HEK293T (cell line): Measurements from ENCODE around the gene SH3RF3.

ENCODE experiments used
- ARNT ChIP-seq: fragments of 450-650 bp; IDR thresholded peaks from 2 replicates; pipeline ENCODE4 v1.6.1; 2017; ENCODE audit warnings: mild to moderate bottlenecking
- BHLHE40 ChIP-seq: fragments of 450-650 bp; IDR thresholded peaks from 2 replicates; pipeline ENCODE4 v1.6.1; 2016; ENCODE audit warnings: mild to moderate bottlenecking, moderate library complexity, borderline replicate concordance
- ELF4 ChIP-seq: fragments of 450-650 bp; IDR thresholded peaks from 2 replicates; pipeline ENCODE4 v1.6.1; 2017; ENCODE audit warnings: antibody characterized with exemption
- FOXA1 ChIP-seq: fragments of 450-650 bp; IDR thresholded peaks from 2 replicates; pipeline ENCODE4 v1.6.1; 2016; ENCODE audit warnings: mild to moderate bottlenecking
- FOXK2 ChIP-seq: fragments of 450-650 bp; IDR thresholded peaks from 2 replicates; pipeline ENCODE4 v1.6.1; 2016; ENCODE audit warnings: mild to moderate bottlenecking
- FOXM1 ChIP-seq: fragments of 450-650 bp; IDR thresholded peaks from 2 replicates; pipeline ENCODE4 v1.6.1; 2017; ENCODE audit warnings: mild to moderate bottlenecking, borderline replicate concordance
- HDGF ChIP-seq: fragments of 450-650 bp; IDR thresholded peaks from 2 replicates; pipeline ENCODE4 v1.6.1; 2017; ENCODE audit warnings: antibody characterized with exemption, borderline replicate concordance
- LEF1 ChIP-seq: fragments of 450-650 bp; IDR thresholded peaks from 2 replicates; pipeline ENCODE4 v1.6.1; 2017; ENCODE audit warnings: mild to moderate bottlenecking, borderline replicate concordance
- PKNOX1 ChIP-seq: fragments of 450-650 bp; IDR thresholded peaks from 2 replicates; pipeline ENCODE4 v1.6.1; 2016
- SP1 ChIP-seq: fragments of 450-650 bp; IDR thresholded peaks from 2 replicates; pipeline ENCODE4 v1.6.1; 2017
- SUZ12 ChIP-seq: fragments of 450-650 bp; IDR thresholded peaks from 2 replicates; pipeline ENCODE4 v1.6.1; 2016; ENCODE audit warnings: mild to moderate bottlenecking
- TARDBP ChIP-seq: fragments of 450-650 bp; IDR thresholded peaks from 2 replicates; pipeline ENCODE4 v1.6.1; 2016

DNA sequence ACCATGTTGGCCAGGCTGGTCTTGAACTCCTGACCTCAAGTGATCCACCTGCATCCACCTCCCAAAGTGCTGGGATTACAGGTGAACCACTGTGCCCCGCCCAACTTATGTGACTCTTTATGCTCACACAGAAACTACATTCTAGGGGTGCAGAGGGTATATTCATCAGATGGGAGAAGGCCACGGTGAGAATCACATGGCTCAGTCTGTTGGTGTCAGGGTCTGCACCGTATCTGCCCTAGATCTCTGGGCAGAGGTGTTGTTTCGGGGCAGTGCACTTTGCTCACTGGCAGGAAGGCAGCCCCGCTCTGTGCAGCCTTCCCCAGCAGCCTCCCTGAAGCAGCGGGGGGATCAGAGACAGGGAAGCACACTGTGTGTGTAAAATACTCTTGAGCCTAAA lies 76.4 kb downstream of the SH3RF3 start:
- no peak for TF ChIP-seq PKNOX1
- TF ChIP-seq FOXA1, result no peak
- TF ChIP-seq ELF4, result no peak
- no peak for TF ChIP-seq LEF1
- TF ChIP-seq TARDBP, result no peak
- no peak for TF ChIP-seq FOXM1
- TF ChIP-seq ARNT, result no peak
- TF ChIP-seq SUZ12, result no peak
- TF ChIP-seq FOXK2, result no peak
- TF ChIP-seq SP1, result no peak
- TF ChIP-seq BHLHE40, result no peak
- TF ChIP-seq HDGF, result no peak
